ENCODE results near the gene TBC1D8B. TPM values are rescaled to one million over a fixed set of nuclear protein-coding genes. Genes with fewer than 3 reads are reported as not detected.

TBC1D8B gene
- total RNA-seq, 3 donors from 2014 or later: 10.3 to 14.3 (median 11.5) TPM

GRCh38 chrX:106899276-106899675 lies 96.8 kb downstream of the TBC1D8B start:
- no peak for DNase-seq

GRCh38 chrX:106899841-106900240 lies 97.4 kb downstream of the TBC1D8B start:
- H3K4me1 ChIP-seq (ENCODE audit: low read depth): no peaks in the 10 kb centered on the region
- no peak for TF ChIP-seq CTCF (IDR thresholded peaks at IDR 0.05)
- DNase-seq: no peak
- ATAC-seq: no peak
- intact Hi-C loops (cut with DNase I, micrococcal nuclease): loop anchor here in 1 of 2 donors (5.0 kb wide), 1 partner anchor 52 kb away; no protein-coding TSS in a partner anchor
- no peaks in the 10 kb centered on the region for H3K9me3 ChIP-seq
- H3K36me3 ChIP-seq (ENCODE audit: low read depth): no peaks in the 10 kb centered on the region
- no peak overlapping the region for H3K4me3 ChIP-seq

More at GRCh38 chrX:106899276-106899675, 96.8 kb downstream of the TBC1D8B start:
- ATAC-seq: no peak
- intact Hi-C loops (cut with DNase I, micrococcal nuclease): loop anchor here in 1 of 2 donors (5.0 kb wide), 1 partner anchor 53 kb away; no protein-coding TSS in a partner anchor
- no peaks in the 10 kb centered on the region for H3K9me3 ChIP-seq
- no peak overlapping the region for H3K4me3 ChIP-seq
- no peaks in the 10 kb centered on the region for H3K36me3 ChIP-seq (ENCODE audit: low read depth)
- no peak for TF ChIP-seq CTCF (IDR thresholded peaks at IDR 0.05)
- H3K4me1 ChIP-seq (ENCODE audit: low read depth): no peaks in the 10 kb centered on the region

GRCh38 chrX:106901341-106901740 lies 98.9 kb downstream of the TBC1D8B start:
- DNase-seq (no peak), ATAC-seq (no peak)
- Histone ChIP-seq H3K9me3 (no peaks in the 10 kb centered on the region), H3K4me3 (no peak overlapping the region), H3K36me3 (ENCODE audit: low read depth) (no peaks in the 10 kb centered on the region), H3K4me1 (ENCODE audit: low read depth) (no peaks in the 10 kb centered on the region)
- intact Hi-C loops (cut with DNase I, micrococcal nuclease): no loop called here
- no peak for TF ChIP-seq CTCF (IDR thresholded peaks at IDR 0.05)

- no peak for DNase-seq
- ATAC-seq: no peak
- Histone ChIP-seq H3K4me3 (no peak overlapping the region), H3K4me1 (ENCODE audit: low read depth) (no peaks in the 10 kb centered on the region), H3K36me3 (ENCODE audit: low read depth) (no peaks in the 10 kb centered on the region), H3K9me3 (no peaks in the 10 kb centered on the region)
- intact Hi-C loops (cut with DNase I, micrococcal nuclease): no loop called here
- no peak for TF ChIP-seq CTCF (IDR thresholded peaks at IDR 0.05)
Observed at GRCh38 chrX:106901781-106902219, 99.3 kb downstream of the TBC1D8B start.

GRCh38 chrX:106902684-106903083 lies 100.2 kb downstream of the TBC1D8B start:
- intact Hi-C loops (cut with DNase I, micrococcal nuclease): no loop called here
- no peak overlapping the region for H3K4me3 ChIP-seq
- no peaks in the 10 kb centered on the region for H3K4me1 ChIP-seq (ENCODE audit: low read depth)
- H3K36me3 ChIP-seq (ENCODE audit: low read depth): no peaks in the 10 kb centered on the region
- no peak for ATAC-seq
- DNase-seq: no peak
- no peaks in the 10 kb centered on the region for H3K9me3 ChIP-seq
- TF ChIP-seq CTCF (IDR thresholded peaks at IDR 0.05): no peak

GRCh38 chrX:106903291-106903824 lies 100.9 kb downstream of the TBC1D8B start, which contains the start of gene RIPPLY1:
Gene RIPPLY1, minus strand, starts transcription at chrX:106903341. Its CDS starts 54 bp downstream, at chrX:106903287.
- Histone ChIP-seq H3K4me1 (ENCODE audit: low read depth) (no peaks in the 10 kb centered on the region), H3K9me3 (no peaks in the 10 kb centered on the region), H3K36me3 (ENCODE audit: low read depth) (no peaks in the 10 kb centered on the region), H3K4me3 (no peak within 1 kb of the TSS)
- ATAC-seq (no peak), DNase-seq (no peak)
- intact Hi-C loops (cut with DNase I, micrococcal nuclease): no loop called here
- no peak for TF ChIP-seq CTCF (IDR thresholded peaks at IDR 0.05)

Data from mucosa of descending colon (tissue), 3 donors.